K562 (cell line): Measurements from ENCODE around the gene MT1X. TPM values are rescaled to one million over a fixed set of nuclear protein-coding genes. Genes with fewer than 3 reads are reported as not detected.

Experiments
- ATAC-seq: fragments of 200-7000 bp; cut with Tn5 transposase; 3 replicates; pipeline ENCODE4 v1.9.1; 2020; ENCODE audit warnings: moderate library complexity
- BruUV-seq: library from RNA; stranded (reverse); fragments of 400-500 nt; replicated peaks from 2 replicates; lab custom pipeline; 2021; lab: Mats Ljungman, UMichigan
- CTCF ChIA-PET: fragments of 300-600 bp; formaldehyde crosslinking; extraction: SDS; loops from one replicate; lab custom pipeline; 2021; ENCODE audit warnings: low intra/inter-chr PET ratio; lab: Yijun Ruan, JAX
- POLR2A ChIA-PET: fragments of 300-600, 350-650 bp; sonication (Branson Sonifier 250); formaldehyde crosslinking; extraction: SDS; loops from one replicate; lab custom pipeline; 2021; ENCODE audit warnings: antibody characterized with exemption, inconsistent platforms; lab: Yijun Ruan, JAX
- DNase-seq, 4 experiments: peaks; one replicate each; pipeline versions ENCODE4 v3.0.0 to v3.0.0-alpha.2; 2011 to 2018; ENCODE audit warnings: low spot score in 3 of 4, mixed read lengths in 3 of 4; ENCODE audit errors: extremely low read depth in 1 of 4
- FAIRE-seq: peaks from 2 replicates; lab custom pipeline; 2011; peaks lifted over from hg19 to GRCh38; lab: Jason Lieb, UNC
- H2AFZ ChIP-seq: 2 replicates; pipeline ENCODE4 v1.6.0; 2011; ENCODE audit warnings: low read depth, low read length, control low read depth, inconsistent platforms
- H3K27ac ChIP-seq: fragments of 200-600 bp; 3 replicates; pipeline ENCODE4 v1.8.0; 2011; ENCODE audit warnings: low read depth, mild to moderate bottlenecking, control low read depth, inconsistent platforms, low read length, moderate library complexity, mixed read lengths; ENCODE audit errors: extremely low read depth
- H3K27me3 ChIP-seq, 2 experiments: fragments of 300-600 bp in 1 of 2; 2 replicates in 1 of 2; 3 replicates in 1 of 2; pipeline versions ENCODE4 v1.6.0 to v1.8.0; 2011; ENCODE audit warnings: inconsistent platforms in 2 of 2, low read length in 2 of 2, mild to moderate bottlenecking in 1 of 2, mixed read lengths in 1 of 2, moderate library complexity in 1 of 2; ENCODE audit not compliant: control insufficient read depth in 2 of 2, insufficient read depth in 2 of 2
- H3K36me3 ChIP-seq: fragments of 300-600 bp; 3 replicates; pipeline ENCODE4 v1.8.0; 2011; ENCODE audit warnings: mild to moderate bottlenecking, low read length, inconsistent platforms; ENCODE audit not compliant: control insufficient read depth, insufficient read depth
- H3K4me1 ChIP-seq, 2 experiments: fragments of 200-600 bp in 1 of 2; replicated peaks in 1 of 2; 2 replicates in 1 of 2; 3 replicates in 1 of 2; pipeline versions ENCODE4 v1.5.1 to v1.8.0; 2011; ENCODE audit warnings: inconsistent platforms in 2 of 2, low read length in 2 of 2, mild to moderate bottlenecking in 1 of 2, mixed read lengths in 1 of 2, moderate library complexity in 1 of 2; ENCODE audit not compliant: control insufficient read depth in 2 of 2, insufficient read depth in 2 of 2
- H3K4me2 ChIP-seq: 2 replicates; pipeline ENCODE4 v1.6.1; 2011; ENCODE audit warnings: low read length, control low read depth, inconsistent platforms, mixed read lengths; ENCODE audit not compliant: insufficient read depth
- H3K4me3 ChIP-seq: fragments of 200-600 bp; sonication (generic), shearing (Covaris generic); 2 replicates; pipeline ENCODE4 v1.5.1; 2016; ENCODE audit warnings: control low read depth, inconsistent platforms
- H3K79me2 ChIP-seq: fragments of 200-600 bp; 3 replicates; pipeline ENCODE4 v1.8.0; 2011; ENCODE audit warnings: low read length, inconsistent platforms; ENCODE audit not compliant: control insufficient read depth, insufficient read depth
- H3K9ac ChIP-seq, 2 experiments: 2 replicates each; pipeline versions ENCODE4 v1.6.0 to v1.6.1; 2011; ENCODE audit warnings: low read depth in 2 of 2, low read length in 2 of 2, control low read depth in 1 of 2, inconsistent platforms in 1 of 2, mild to moderate bottlenecking in 1 of 2, mixed read lengths in 1 of 2; ENCODE audit not compliant: insufficient read depth in 1 of 2
- H3K9me1 ChIP-seq: one replicate; pipeline ENCODE4 v1.6.0; 2011; ENCODE audit warnings: inconsistent platforms, mild to moderate bottlenecking, low read length, moderate library complexity; ENCODE audit not compliant: control insufficient read depth, insufficient read depth
- H3K9me3 ChIP-seq: replicated peaks from 2 replicates; pipeline ENCODE4 v1.5.1; 2011; ENCODE audit warnings: low read depth, low read length, inconsistent platforms; ENCODE audit not compliant: control insufficient read depth, insufficient read depth
- H4K20me1 ChIP-seq: replicated peaks from 2 replicates; pipeline ENCODE4 v1.6.1; 2011; ENCODE audit warnings: low read length, inconsistent platforms, mixed read lengths; ENCODE audit not compliant: control insufficient read depth, insufficient read depth
- NRF1 ChIP-seq, 2 experiments: fragments of 450-650 bp; IDR thresholded peaks in 1 of 2; conservative IDR thresholded peaks in 1 of 2; 2 replicates each; pipeline ENCODE4 v1.6.1; 2014; ENCODE audit warnings: mild to moderate bottlenecking in 2 of 2
- SREBF2 ChIP-seq: sonication (generic); formaldehyde crosslinking; IDR thresholded peaks from 2 replicates; pipeline ENCODE4 v1.4.0; 2020; ENCODE audit warnings: mild to moderate bottlenecking, missing genetic modification reagents
- WGBS: fragments of 100-300 bp; shearing (Covaris generic); methylation state at CpG from one replicate; pipeline ENCODE4 v1.1.6; 2016; ENCODE audit warnings: low coverage, mixed read lengths; ENCODE audit not compliant: insufficient coverage; ENCODE audit errors: missing lambda C conversion rate; 5-methylcytosine and 5-hydroxymethylcytosine counted together
- in situ Hi-C: fragments of 300-500 bp; cut with MboI; formaldehyde crosslinking; loops from 4 replicates; pipeline ENCODE4 v1.15.0; 2018; ENCODE audit warnings: inconsistent platforms, mixed read lengths
- intact Hi-C: fragments of 100-400 bp; cut with micrococcal nuclease; formaldehyde crosslinking; loops from 2 replicates; pipeline ENCODE4 v1.14.2; 2022
- polyA plus RNA-seq, 8 experiments: library from polyadenylated mRNA; depleted of rRNA in 4 of 8; stranded (reverse) in 5 of 8; unstranded in 3 of 8; fragments of >200 nt; fragmentation: Nextera tagmentation in 2 of 8; fragmentation: Illumina TruSeq in 1 of 8; extraction: Ambion mirVana in 2 of 8; extraction: Trizol in 1 of 8; gene quantifications; 2 replicates each; pipeline versions ENCODE4 v1.2.1 to v1.2.3, GENCODE V29; 2011 to 2014; ENCODE audit warnings: inconsistent platforms in 1 of 8, missing spikeins in 1 of 8
- total RNA-seq, 7 experiments: library from RNA; depleted of rRNA in 6 of 7; stranded (reverse); fragments of >200 nt in 6 of 7; fragmentation: Illumina TruSeq in 2 of 7; extraction: Trizol in 2 of 7; gene quantifications; 2 replicates each; pipeline versions ENCODE4 v1.2.1 to v1.2.3, GENCODE V29; 2011 to 2021; ENCODE audit warnings: low replicate concordance in 1 of 7

MT1X gene
- total and polyA plus RNA-seq, 9 of the 15 experiments (the other 6 are each of a cell fraction or from before 2014, with no cell fraction given): 4.9 to 22.8 (median 8.7) TPM

GRCh38 chr16:56667581-56668571 is 14.4 kb upstream of the MT1X start, which contains the start of gene MT1G:
Gene MT1G (minus strand): TSS chr16:56668065. CDS start chr16:56667993, 72 bp downstream.
- no peak for TF ChIP-seq SREBF2 (CRISPR knock-in tag)
- TF ChIP-seq NRF1 (conservative IDR thresholded peaks at IDR 0.05 in 1 of 2, IDR thresholded peaks at IDR 0.05 in 1 of 2): peak; percentile 21 to 32; a peak in 2 of 4 replicates

More at GRCh38 chr16:56667581-56668571, 14.4 kb upstream of the MT1X start, which contains the start of gene MT1G:
- no peak within 1 kb of the TSS for H2AFZ ChIP-seq
- H3K4me3 ChIP-seq: no peak within 1 kb of the TSS
- DNase-seq (peak in 1 of 4 experiments; percentile 32), ATAC-seq (peak; percentile 67; the same call in 2 of the 3 replicates), FAIRE-seq (no peak)
- ChIA-PET CTCF (no interaction called here), POLR2A (interaction anchor here (0.9 kb wide), 1 partner anchor 19 kb away, joined by 4 read pairs; no protein-coding TSS in a partner anchor)
- H3K9me1 ChIP-seq: no peaks in the 10 kb centered on the region
- H3K4me1 ChIP-seq: peaks cover 0 to 9% of the 10 kb centered on the region in 2 experiments; a peak in 1 of 5 replicates
- no peak within 1 kb of the TSS for H3K4me2 ChIP-seq
- WGBS: 2% methylated on average over 32 of the region's 46 CpGs
- H3K9ac ChIP-seq: no peak within 1 kb of the TSS
- in situ Hi-C loops: no loop called here
- H3K27me3 ChIP-seq: peaks cover 50 to 57% of the 10 kb centered on the region in 2 experiments
- H3K79me2 ChIP-seq: no peaks in the 10 kb centered on the region
- no peaks in the 10 kb centered on the region for H3K36me3 ChIP-seq
- peaks cover 11% of the 10 kb centered on the region; the same call in 1 of the 2 replicates for H4K20me1 ChIP-seq
- H3K27ac ChIP-seq: no peak within 1 kb of the TSS
- intact Hi-C loops: no loop called here
- no peaks in the 10 kb centered on the region for H3K9me3 ChIP-seq
- no TSS peak for BruUV-seq
